GM12878 (cell line): ENCODE data around the gene C16orf78.

ENCODE experiments used
- CTCF ChIP-seq, 3 experiments: IDR thresholded peaks in 2 of 3; conservative IDR thresholded peaks in 1 of 3; 2 replicates each; pipeline ENCODE4 v1.5.1; 2011; ENCODE audit warnings: low read depth in 3 of 3, low read length in 3 of 3, mild to moderate bottlenecking in 3 of 3, control low read depth in 2 of 3, moderate library complexity in 2 of 3, inconsistent platforms in 1 of 3, mixed read lengths in 1 of 3; ENCODE audit not compliant: control insufficient read depth in 2 of 3, insufficient read depth in 1 of 3; ENCODE audit errors: extremely low read depth in 1 of 3
- EZH2 ChIP-seq: IDR thresholded peaks from 2 replicates; pipeline ENCODE4 v1.6.1; 2012; ENCODE audit warnings: low read depth, mild to moderate bottlenecking, control low read depth, inconsistent platforms, low read length, borderline replicate concordance; ENCODE audit not compliant: control insufficient read depth
- HDAC2 ChIP-seq: fragments of 200-600 bp; sonication (generic); IDR thresholded peaks from 2 replicates; pipeline ENCODE4 v1.6.1; 2017
- MLLT1 ChIP-seq: fragments of 450-650 bp; IDR thresholded peaks from 2 replicates; pipeline ENCODE4 v1.6.1; 2016; ENCODE audit warnings: mild to moderate bottlenecking
- MXI1 ChIP-seq: fragments of 150-350 bp; IDR thresholded peaks from 2 replicates; pipeline ENCODE4 v1.6.1; 2011; ENCODE audit warnings: low read depth, mild to moderate bottlenecking, inconsistent platforms, low read length, improper control_type of control experiment
- NFIC ChIP-seq: IDR thresholded peaks from 2 replicates; pipeline ENCODE4 v1.6.1; 2012; ENCODE audit warnings: low read depth, mild to moderate bottlenecking, inconsistent platforms, low read length, moderate library complexity
- POLR2A ChIP-seq: IDR thresholded peaks from 2 replicates; pipeline ENCODE4 v1.6.1; 2011; ENCODE audit warnings: low read depth, mild to moderate bottlenecking, low read length
- POLR2AphosphoS5 ChIP-seq: IDR thresholded peaks from 2 replicates; pipeline ENCODE4 v1.6.1; 2011; ENCODE audit warnings: mild to moderate bottlenecking, low read length, inconsistent platforms
- RELB ChIP-seq: fragments of 450-650 bp; IDR thresholded peaks from 2 replicates; pipeline ENCODE4 v1.6.1; 2017; ENCODE audit warnings: low read depth, mild to moderate bottlenecking, moderate library complexity
- SUPT20H ChIP-seq: IDR thresholded peaks from 2 replicates; pipeline ENCODE4 v1.6.1; 2011; ENCODE audit warnings: low read depth, mild to moderate bottlenecking, low read length, moderate library complexity, borderline replicate concordance; ENCODE audit not compliant: control insufficient read depth
- TAF1 ChIP-seq: IDR thresholded peaks from 2 replicates; pipeline ENCODE4 v1.6.1; 2011; ENCODE audit warnings: mild to moderate bottlenecking, low read depth, low read length, borderline replicate concordance
- TCF12 ChIP-seq: IDR thresholded peaks from 2 replicates; pipeline ENCODE4 v1.6.1; 2011; ENCODE audit warnings: low read depth, mild to moderate bottlenecking, low read length
- TF ChIP-seq, protein P1 (sequence below): IDR thresholded peaks from 2 replicates; pipeline ENCODE4 v1.6.1; 2011; ENCODE audit warnings: low read depth, low read length, improper control_type of control experiment, borderline replicate concordance

DNA sequence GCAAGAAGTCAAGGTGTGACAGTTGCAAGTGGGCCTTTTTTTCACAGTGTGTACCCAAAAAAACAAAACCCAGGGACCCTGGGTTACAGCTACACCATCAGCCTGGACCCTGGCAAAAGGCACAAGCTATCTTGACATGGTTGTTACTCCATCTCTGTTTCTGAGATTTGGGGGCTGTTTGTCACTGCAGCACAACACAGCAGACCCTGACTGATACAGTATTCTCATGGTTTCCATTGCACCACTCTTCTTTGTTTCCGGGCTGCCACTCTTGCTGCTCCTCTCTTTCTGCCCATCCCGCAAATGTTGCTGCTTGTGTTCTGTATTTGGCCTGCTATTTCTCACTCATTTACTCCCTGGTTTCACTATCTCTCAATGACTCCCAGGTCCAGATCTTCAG is 55.2 kb downstream of the C16orf78 start:
- TF ChIP-seq TAF1, result no peak
- no peak for TF ChIP-seq CTCF (IDR thresholded peaks at IDR 0.05 in 2 of 3, conservative IDR thresholded peaks at IDR 0.05 in 1 of 3; ENCODE audit: control insufficient read depth in 2 of 3, extremely low read depth in 1 of 3, insufficient read depth in 1 of 3, low read depth in 3 of 3, low read length in 3 of 3)
- TF ChIP-seq, protein P1, sequence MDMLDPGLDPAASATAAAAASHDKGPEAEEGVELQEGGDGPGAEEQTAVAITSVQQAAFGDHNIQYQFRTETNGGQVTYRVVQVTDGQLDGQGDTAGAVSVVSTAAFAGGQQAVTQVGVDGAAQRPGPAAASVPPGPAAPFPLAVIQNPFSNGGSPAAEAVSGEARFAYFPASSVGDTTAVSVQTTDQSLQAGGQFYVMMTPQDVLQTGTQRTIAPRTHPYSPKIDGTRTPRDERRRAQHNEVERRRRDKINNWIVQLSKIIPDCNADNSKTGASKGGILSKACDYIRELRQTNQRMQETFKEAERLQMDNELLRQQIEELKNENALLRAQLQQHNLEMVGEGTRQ, result no peak
- no peak for TF ChIP-seq HDAC2
- TF ChIP-seq MLLT1, result no peak
- no peak for TF ChIP-seq MXI1
- no peak for TF ChIP-seq EZH2
- no peak for TF ChIP-seq NFIC
- no peak for TF ChIP-seq TCF12
- no peak for TF ChIP-seq SUPT20H
- TF ChIP-seq POLR2AphosphoS5, result no peak
- TF ChIP-seq POLR2A, result no peak
- no peak for TF ChIP-seq RELB
